A673 (cell line): ENCODE data around the gene RPH3AL.

Experiments used
- EZH2 ChIP-seq: fragments of 200-600 bp; sonication (generic); IDR thresholded peaks from 2 replicates; pipeline ENCODE4 v1.6.1; 2017; ENCODE audit warnings: borderline replicate concordance, low read depth, mild to moderate bottlenecking, mixed read lengths, antibody characterized with exemption, low read length; ENCODE audit not compliant: poor library complexity, severe bottlenecking
- TF ChIP-seq, protein P1 (sequence below): fragments of 300-800, 200-600 bp; sonication (generic); conservative IDR thresholded peaks from 2 replicates; pipeline ENCODE4 v1.5.1; 2017; ENCODE audit warnings: low read depth, mild to moderate bottlenecking, antibody characterized with exemption, low read length, moderate library complexity, mixed read lengths

DNA sequence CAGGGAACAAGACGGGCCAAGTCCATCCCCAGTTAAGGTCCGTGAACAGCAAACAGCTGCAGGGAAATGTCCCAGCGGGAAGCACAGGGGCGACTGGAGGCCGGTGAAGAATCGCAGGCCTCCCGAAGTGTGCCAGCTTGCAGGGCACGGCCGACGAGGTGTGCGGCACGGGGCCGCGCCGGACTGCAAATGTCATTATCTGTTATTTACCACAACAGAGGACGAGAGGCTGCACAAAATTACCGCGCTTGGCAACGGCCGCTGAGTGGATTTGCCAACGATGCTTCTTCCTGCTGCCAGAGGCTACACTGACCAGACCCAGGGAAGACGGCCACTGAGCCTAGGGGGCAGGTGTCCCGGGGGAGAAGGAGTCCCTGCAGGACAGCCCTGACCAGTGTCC is 53.1 kb downstream of the RPH3AL start:
- TF ChIP-seq, protein P1, sequence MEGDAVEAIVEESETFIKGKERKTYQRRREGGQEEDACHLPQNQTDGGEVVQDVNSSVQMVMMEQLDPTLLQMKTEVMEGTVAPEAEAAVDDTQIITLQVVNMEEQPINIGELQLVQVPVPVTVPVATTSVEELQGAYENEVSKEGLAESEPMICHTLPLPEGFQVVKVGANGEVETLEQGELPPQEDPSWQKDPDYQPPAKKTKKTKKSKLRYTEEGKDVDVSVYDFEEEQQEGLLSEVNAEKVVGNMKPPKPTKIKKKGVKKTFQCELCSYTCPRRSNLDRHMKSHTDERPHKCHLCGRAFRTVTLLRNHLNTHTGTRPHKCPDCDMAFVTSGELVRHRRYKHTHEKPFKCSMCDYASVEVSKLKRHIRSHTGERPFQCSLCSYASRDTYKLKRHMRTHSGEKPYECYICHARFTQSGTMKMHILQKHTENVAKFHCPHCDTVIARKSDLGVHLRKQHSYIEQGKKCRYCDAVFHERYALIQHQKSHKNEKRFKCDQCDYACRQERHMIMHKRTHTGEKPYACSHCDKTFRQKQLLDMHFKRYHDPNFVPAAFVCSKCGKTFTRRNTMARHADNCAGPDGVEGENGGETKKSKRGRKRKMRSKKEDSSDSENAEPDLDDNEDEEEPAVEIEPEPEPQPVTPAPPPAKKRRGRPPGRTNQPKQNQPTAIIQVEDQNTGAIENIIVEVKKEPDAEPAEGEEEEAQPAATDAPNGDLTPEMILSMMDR = no peak
- TF ChIP-seq EZH2 = no peak
